H9 (cell line): ENCODE data around the gene NEU3. TPM values are rescaled to one million over a fixed set of nuclear protein-coding genes. Genes with fewer than 3 reads are reported as not detected.

Source experiments
- DNase-seq: peaks from one replicate; pipeline ENCODE4 v3.0.0-alpha.2; 2017
- H2AFZ ChIP-seq: one replicate; pipeline ENCODE4 v1.6.1; 2013; ENCODE audit warnings: mild to moderate bottlenecking, low read length, control low read depth, moderate library complexity
- H2AK5ac ChIP-seq: 2 replicates; pipeline ENCODE4 v1.6.1; 2013; ENCODE audit warnings: low read length, control low read depth, mixed read lengths; ENCODE audit not compliant: insufficient read length
- H2BK120ac ChIP-seq: one replicate; pipeline ENCODE4 v1.6.1; 2013; ENCODE audit warnings: low read depth, mild to moderate bottlenecking, low read length, control low read depth, inconsistent platforms; ENCODE audit not compliant: poor library complexity, severe bottlenecking
- H2BK12ac ChIP-seq: 2 replicates; pipeline ENCODE4 v1.6.1; 2013; ENCODE audit warnings: low read length, control low read depth, mixed read lengths, low read depth; ENCODE audit not compliant: insufficient read length
- H2BK15ac ChIP-seq: 2 replicates; pipeline ENCODE4 v1.6.1; 2013; ENCODE audit warnings: low read depth, low read length, control low read depth
- H2BK20ac ChIP-seq: one replicate; pipeline ENCODE4 v1.6.1; 2013; ENCODE audit warnings: low read depth, mild to moderate bottlenecking, low read length, control low read depth, inconsistent platforms; ENCODE audit not compliant: poor library complexity, severe bottlenecking
- H2BK5ac ChIP-seq: 2 replicates; pipeline ENCODE4 v1.6.1; 2013; ENCODE audit warnings: low read length, control low read depth, mixed read lengths; ENCODE audit not compliant: insufficient read length
- H3K14ac ChIP-seq: 2 replicates; pipeline ENCODE4 v1.6.1; 2013; ENCODE audit warnings: low read length, control low read depth; ENCODE audit not compliant: insufficient read depth
- H3K18ac ChIP-seq: 2 replicates; pipeline ENCODE4 v1.6.1; 2013; ENCODE audit warnings: low read depth, mild to moderate bottlenecking, mixed read lengths, low read length, control low read depth; ENCODE audit not compliant: insufficient read length
- H3K23ac ChIP-seq: 2 replicates; pipeline ENCODE4 v1.6.1; 2013; ENCODE audit warnings: low read length, control low read depth, mixed read lengths, low read depth; ENCODE audit not compliant: insufficient read length
- H3K23me2 ChIP-seq: 2 replicates; pipeline ENCODE4 v1.6.1; 2013; ENCODE audit warnings: low read depth, mild to moderate bottlenecking, mixed read lengths, low read length, control low read depth; ENCODE audit not compliant: insufficient read length, poor library complexity, severe bottlenecking
- H3K27ac ChIP-seq: 2 replicates; pipeline ENCODE4 v1.5.1; 2013; ENCODE audit warnings: low read length, control low read depth, mixed read lengths, low read depth; ENCODE audit not compliant: insufficient read length
- H3K27me3 ChIP-seq: 2 replicates; pipeline ENCODE4 v1.6.1; 2013; ENCODE audit warnings: low read length, control low read depth, inconsistent platforms; ENCODE audit not compliant: insufficient read depth
- H3K4ac ChIP-seq: 2 replicates; pipeline ENCODE4 v1.6.1; 2013; ENCODE audit warnings: low read depth, mild to moderate bottlenecking, control low read depth, inconsistent platforms, low read length, moderate library complexity
- H3K4me1 ChIP-seq: 2 replicates; pipeline ENCODE4 v1.6.1; 2013; ENCODE audit warnings: low read length, control low read depth, inconsistent platforms; ENCODE audit not compliant: insufficient read depth
- H3K4me2 ChIP-seq: 2 replicates; pipeline ENCODE4 v1.6.1; 2013; ENCODE audit warnings: low read length, control low read depth, mixed read lengths; ENCODE audit not compliant: insufficient read length, insufficient read depth
- H3K56ac ChIP-seq: 2 replicates; pipeline ENCODE4 v1.6.1; 2013; ENCODE audit warnings: low read depth, mild to moderate bottlenecking, mixed read lengths, low read length, control low read depth; ENCODE audit not compliant: insufficient read length
- H3K79me1 ChIP-seq: 2 replicates; pipeline ENCODE4 v1.6.1; 2013; ENCODE audit warnings: low read depth, mild to moderate bottlenecking, moderate library complexity, low read length, control low read depth, inconsistent platforms; ENCODE audit not compliant: insufficient read depth, poor library complexity, severe bottlenecking
- H3K79me2 ChIP-seq: 2 replicates; pipeline ENCODE4 v1.6.1; 2013; ENCODE audit warnings: low read length, control low read depth, inconsistent platforms; ENCODE audit not compliant: insufficient read depth
- H3K9ac ChIP-seq: 2 replicates; pipeline ENCODE4 v1.6.1; 2013; ENCODE audit warnings: low read length, control low read depth, mixed read lengths; ENCODE audit not compliant: insufficient read length; ENCODE audit errors: extremely low read depth
- H3K9me3 ChIP-seq: one replicate; pipeline ENCODE4 v1.6.1; 2013; ENCODE audit warnings: low read depth, low read length, inconsistent platforms; ENCODE audit not compliant: control insufficient read depth
- H3T11ph ChIP-seq: one replicate; pipeline ENCODE4 v1.6.1; 2013; ENCODE audit warnings: mild to moderate bottlenecking, low read length, control low read depth, inconsistent platforms
- H4K20me1 ChIP-seq: one replicate; pipeline ENCODE4 v1.6.1; 2013; ENCODE audit not compliant: control insufficient read depth, insufficient read length, insufficient read depth
- H4K5ac ChIP-seq: 2 replicates; pipeline ENCODE4 v1.6.1; 2013; ENCODE audit warnings: low read depth, mild to moderate bottlenecking, mixed read lengths, low read length, control low read depth; ENCODE audit not compliant: insufficient read length
- H4K8ac ChIP-seq: replicated peaks from 2 replicates; pipeline ENCODE4 v1.6.1; 2013; ENCODE audit warnings: low read length, control low read depth, mixed read lengths, low read depth; ENCODE audit not compliant: insufficient read length
- H4K91ac ChIP-seq: 2 replicates; pipeline ENCODE4 v1.6.1; 2013; ENCODE audit warnings: low read depth, mild to moderate bottlenecking, moderate library complexity, mixed read lengths, low read length, control low read depth; ENCODE audit not compliant: insufficient read length
- H3K27ac Mint-ChIP-seq, 3 experiments: 2 replicates in 2 of 3; 3 replicates in 1 of 3; pipeline ENCODE4 v1.8.0; 2020 to 2021; ENCODE audit warnings: mixed read lengths in 3 of 3, mild to moderate bottlenecking in 1 of 3, moderate library complexity in 1 of 3
- H3K27me3 Mint-ChIP-seq: 2 replicates; pipeline ENCODE4 v1.8.0; 2021; ENCODE audit warnings: low read depth, mild to moderate bottlenecking, moderate library complexity, mixed read lengths
- H3K36me3 Mint-ChIP-seq, 3 experiments: 2 replicates in 2 of 3; 3 replicates in 1 of 3; pipeline ENCODE4 v1.8.0; 2020 to 2021; ENCODE audit warnings: low read depth in 3 of 3, mixed read lengths in 3 of 3; ENCODE audit not compliant: insufficient read depth in 1 of 3
- H3K4me1 Mint-ChIP-seq, 2 experiments: 2 replicates each; pipeline ENCODE4 v1.8.0; 2020; ENCODE audit warnings: mixed read lengths in 2 of 2
- H3K4me3 Mint-ChIP-seq, 2 experiments: 2 replicates in 1 of 2; 3 replicates in 1 of 2; pipeline ENCODE4 v1.8.0; 2020 to 2021; ENCODE audit warnings: mild to moderate bottlenecking in 2 of 2, mixed read lengths in 2 of 2, moderate library complexity in 1 of 2
- H3K9me3 Mint-ChIP-seq, 2 experiments: 2 replicates in 1 of 2; 3 replicates in 1 of 2; pipeline ENCODE4 v1.8.0; 2020; ENCODE audit warnings: mild to moderate bottlenecking in 2 of 2, mixed read lengths in 2 of 2, moderate library complexity in 1 of 2
- WGBS: extraction: QIAGEN DNeasy Blood & Tissue Kit; methylation state at CpG from one replicate; pipeline ENCODE4 v1.1.7; 2013; ENCODE audit warnings: missing lambda C conversion rate, low lambda C conversion rate, mixed read lengths; ENCODE audit not compliant: insufficient read length; ENCODE audit errors: extremely low coverage; 5-methylcytosine and 5-hydroxymethylcytosine counted together
- total RNA-seq: library from RNA; stranded (reverse); gene quantifications from 2 replicates; pipeline ENCODE4 v1.2.1, GENCODE V29; 2021
- TF ChIP-seq, protein P1 (sequence below): fragments of 200-600 bp; sonication (generic); conservative IDR thresholded peaks from 3 replicates; pipeline ENCODE4 v1.8.0; 2021; ENCODE audit warnings: antibody characterized with exemption, mild to moderate bottlenecking

The NEU3 gene
- total RNA-seq, 1 experiment from 2014 or later, result 15.9 TPM

DNA sequence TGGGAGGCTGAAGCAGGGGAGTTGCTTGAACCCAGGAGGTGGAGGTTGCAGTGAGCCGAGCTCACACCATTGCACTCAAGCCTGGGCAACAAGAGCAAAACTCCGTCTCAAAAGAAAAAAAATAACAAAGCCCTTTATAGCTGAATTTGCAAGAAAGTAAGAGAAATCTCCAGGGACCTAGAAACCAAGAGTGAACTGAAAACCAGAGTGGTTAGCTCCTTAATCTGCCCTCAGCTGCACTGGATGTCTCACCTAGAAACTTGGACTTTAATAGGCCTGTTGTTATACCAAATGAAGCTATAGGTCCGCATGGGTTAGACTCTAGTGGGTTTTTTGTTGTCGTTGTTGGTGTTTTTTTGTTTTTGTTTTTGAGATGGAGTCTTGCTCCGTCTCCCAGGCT lies 4.1 kb downstream of the NEU3 start:
- H2AFZ ChIP-seq, result no peak overlapping the region
- H3K18ac ChIP-seq, result no peak overlapping the region
- DNase-seq, result no peak
- no peaks in the 10 kb centered on the region for H3K4me1 ChIP-seq
- Mint-ChIP-seq H3K9me3 (no peaks in the 10 kb centered on the region), H3K36me3 (peaks cover 10 to 13% (median 11%) of the 10 kb centered on the region in 3 experiments), H3K4me3 (no peak overlapping the region), H3K27me3 (no peaks in the 10 kb centered on the region), H3K4me1 (peaks cover 12 to 15% of the 10 kb centered on the region in 2 experiments), H3K27ac (no peak overlapping the region)
- H4K8ac ChIP-seq, result no peak overlapping the region
- H3K9me3 ChIP-seq, result no peaks in the 10 kb centered on the region
- H3K27ac ChIP-seq, result no peak overlapping the region
- H2BK5ac ChIP-seq, result no peak overlapping the region
- H4K20me1 ChIP-seq, result no peaks in the 10 kb centered on the region
- no peak overlapping the region for H3K14ac ChIP-seq
- WGBS, result no CpG with 5 or more reads among the region's 5 CpGs
- no peak overlapping the region for H2BK12ac ChIP-seq
- H2AK5ac ChIP-seq, result no peak overlapping the region
- H3K23me2 ChIP-seq, result peaks cover 9% of the 10 kb centered on the region
- no peak overlapping the region for H3K4me2 ChIP-seq
- no peak overlapping the region for H3T11ph ChIP-seq
- no peak overlapping the region for H4K91ac ChIP-seq
- no peak overlapping the region for H3K9ac ChIP-seq
- no peak overlapping the region for H3K56ac ChIP-seq
- no peaks in the 10 kb centered on the region for H3K27me3 ChIP-seq
- H3K79me1 ChIP-seq, result no peaks in the 10 kb centered on the region
- H3K79me2 ChIP-seq, result no peaks in the 10 kb centered on the region
- H2BK20ac ChIP-seq, result no peak overlapping the region
- H4K5ac ChIP-seq, result no peak overlapping the region
- H2BK120ac ChIP-seq, result no peak overlapping the region
- TF ChIP-seq, protein P1, sequence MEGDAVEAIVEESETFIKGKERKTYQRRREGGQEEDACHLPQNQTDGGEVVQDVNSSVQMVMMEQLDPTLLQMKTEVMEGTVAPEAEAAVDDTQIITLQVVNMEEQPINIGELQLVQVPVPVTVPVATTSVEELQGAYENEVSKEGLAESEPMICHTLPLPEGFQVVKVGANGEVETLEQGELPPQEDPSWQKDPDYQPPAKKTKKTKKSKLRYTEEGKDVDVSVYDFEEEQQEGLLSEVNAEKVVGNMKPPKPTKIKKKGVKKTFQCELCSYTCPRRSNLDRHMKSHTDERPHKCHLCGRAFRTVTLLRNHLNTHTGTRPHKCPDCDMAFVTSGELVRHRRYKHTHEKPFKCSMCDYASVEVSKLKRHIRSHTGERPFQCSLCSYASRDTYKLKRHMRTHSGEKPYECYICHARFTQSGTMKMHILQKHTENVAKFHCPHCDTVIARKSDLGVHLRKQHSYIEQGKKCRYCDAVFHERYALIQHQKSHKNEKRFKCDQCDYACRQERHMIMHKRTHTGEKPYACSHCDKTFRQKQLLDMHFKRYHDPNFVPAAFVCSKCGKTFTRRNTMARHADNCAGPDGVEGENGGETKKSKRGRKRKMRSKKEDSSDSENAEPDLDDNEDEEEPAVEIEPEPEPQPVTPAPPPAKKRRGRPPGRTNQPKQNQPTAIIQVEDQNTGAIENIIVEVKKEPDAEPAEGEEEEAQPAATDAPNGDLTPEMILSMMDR, result no peak
- H3K23ac ChIP-seq, result no peak overlapping the region
- no peak overlapping the region for H3K4ac ChIP-seq
- H2BK15ac ChIP-seq, result no peak overlapping the region
